GM12872 (cell line): ENCODE results near the gene IKZF3.

Source experiments
- TF ChIP-seq, protein P1 (sequence below): IDR thresholded peaks from 3 replicates; pipeline ENCODE4 v1.5.1; 2011; ENCODE audit warnings: low read depth, mild to moderate bottlenecking, low read length, moderate library complexity; ENCODE audit not compliant: insufficient read depth

The IKZF3 gene

DNA sequence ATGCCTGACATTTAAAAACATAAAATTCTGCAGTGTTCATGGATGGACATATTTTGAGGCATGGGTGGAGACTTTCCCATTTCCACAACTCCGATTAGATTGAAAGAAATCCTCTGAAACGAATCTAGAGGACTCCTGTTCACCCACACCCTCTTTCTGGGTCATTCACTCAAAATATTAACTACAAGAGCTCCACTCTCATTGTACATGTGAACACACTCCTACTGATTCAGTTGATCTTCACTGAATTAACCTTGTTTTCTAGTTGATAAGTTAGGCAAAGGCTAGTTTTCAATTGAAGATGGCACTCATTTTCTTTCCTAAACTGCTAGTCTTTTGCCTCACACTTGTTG is 82.3 kb downstream of the IKZF3 start:
- TF ChIP-seq, protein P1, sequence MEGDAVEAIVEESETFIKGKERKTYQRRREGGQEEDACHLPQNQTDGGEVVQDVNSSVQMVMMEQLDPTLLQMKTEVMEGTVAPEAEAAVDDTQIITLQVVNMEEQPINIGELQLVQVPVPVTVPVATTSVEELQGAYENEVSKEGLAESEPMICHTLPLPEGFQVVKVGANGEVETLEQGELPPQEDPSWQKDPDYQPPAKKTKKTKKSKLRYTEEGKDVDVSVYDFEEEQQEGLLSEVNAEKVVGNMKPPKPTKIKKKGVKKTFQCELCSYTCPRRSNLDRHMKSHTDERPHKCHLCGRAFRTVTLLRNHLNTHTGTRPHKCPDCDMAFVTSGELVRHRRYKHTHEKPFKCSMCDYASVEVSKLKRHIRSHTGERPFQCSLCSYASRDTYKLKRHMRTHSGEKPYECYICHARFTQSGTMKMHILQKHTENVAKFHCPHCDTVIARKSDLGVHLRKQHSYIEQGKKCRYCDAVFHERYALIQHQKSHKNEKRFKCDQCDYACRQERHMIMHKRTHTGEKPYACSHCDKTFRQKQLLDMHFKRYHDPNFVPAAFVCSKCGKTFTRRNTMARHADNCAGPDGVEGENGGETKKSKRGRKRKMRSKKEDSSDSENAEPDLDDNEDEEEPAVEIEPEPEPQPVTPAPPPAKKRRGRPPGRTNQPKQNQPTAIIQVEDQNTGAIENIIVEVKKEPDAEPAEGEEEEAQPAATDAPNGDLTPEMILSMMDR: no peak

DNA sequence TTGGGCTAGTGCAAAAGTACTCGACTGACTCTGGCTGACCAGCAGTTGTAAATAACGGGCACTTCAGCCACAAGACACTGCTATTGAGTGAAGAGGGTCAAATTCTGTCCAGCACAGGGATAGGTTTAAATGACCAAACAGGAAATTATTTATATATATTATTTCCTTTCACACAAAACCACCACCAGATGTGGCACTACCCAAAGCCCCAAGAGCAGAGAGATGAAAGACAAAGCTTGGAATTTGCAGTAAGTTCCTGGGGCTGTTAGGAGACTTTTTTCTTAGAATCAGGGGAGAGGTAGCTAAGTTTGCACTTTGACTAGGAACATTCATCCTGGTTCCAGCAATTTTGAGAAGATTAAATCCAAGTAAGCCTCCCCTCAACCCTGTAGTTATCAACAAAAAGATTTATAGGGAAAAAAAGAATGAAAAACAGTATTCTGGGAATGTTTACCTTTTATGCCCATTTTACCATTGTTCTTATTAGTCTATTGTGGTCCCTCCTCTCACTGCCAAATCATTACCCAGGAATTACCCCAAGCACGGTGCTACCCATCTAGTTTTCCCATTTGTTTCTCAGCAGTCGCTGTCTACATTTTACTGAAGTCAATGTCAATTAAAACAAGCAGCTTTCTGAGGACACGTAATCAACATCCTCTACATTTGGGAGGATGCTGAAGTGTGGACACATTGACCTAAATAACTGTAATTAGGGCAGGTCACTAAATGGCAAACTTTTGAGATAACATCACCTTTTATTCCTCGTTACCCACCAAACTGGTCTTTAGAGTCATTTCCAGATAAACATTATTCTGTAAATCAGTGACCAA is 82.9 kb downstream of the IKZF3 start:
- TF ChIP-seq, protein P1: no peak

DNA sequence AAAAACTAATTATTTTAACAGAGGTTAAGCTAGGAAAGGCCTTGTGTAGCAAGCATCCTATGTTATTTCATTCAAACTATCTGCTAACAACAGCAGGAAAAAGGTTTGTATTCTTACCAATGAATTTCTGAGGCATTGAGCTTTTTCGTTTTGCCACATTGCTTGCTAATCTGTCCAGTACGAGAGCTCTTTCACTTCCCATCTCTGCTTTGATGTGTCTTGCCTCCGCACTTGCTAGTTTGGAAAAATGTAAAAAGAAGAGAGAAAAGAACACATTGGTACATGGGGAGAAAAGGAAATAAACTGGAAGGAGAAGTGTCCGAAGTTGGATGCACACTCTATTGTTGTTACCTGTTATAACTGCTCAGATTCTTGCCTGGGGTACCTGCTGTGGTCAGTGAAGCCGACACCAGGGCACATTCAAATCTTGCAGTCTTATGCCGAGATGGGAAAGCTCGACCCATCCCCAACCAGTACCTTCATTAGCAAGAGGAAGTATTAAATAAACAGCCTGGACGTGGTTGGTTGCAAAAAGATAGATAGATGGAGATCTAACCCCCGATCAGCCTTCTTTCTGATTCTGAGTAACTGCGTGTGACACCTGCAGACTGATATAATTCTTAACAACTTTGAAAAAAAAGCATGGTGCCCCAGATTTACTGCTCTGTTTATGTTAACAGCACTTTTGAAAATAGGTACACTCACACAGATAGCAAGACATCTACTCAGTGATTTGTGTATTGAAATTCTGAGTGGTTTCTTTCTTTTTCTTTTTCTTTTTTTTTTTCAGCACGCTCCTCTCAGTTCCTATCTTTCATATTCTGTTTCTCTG is 86.4 kb downstream of the IKZF3 start:
- TF ChIP-seq, protein P1: no peak

DNA sequence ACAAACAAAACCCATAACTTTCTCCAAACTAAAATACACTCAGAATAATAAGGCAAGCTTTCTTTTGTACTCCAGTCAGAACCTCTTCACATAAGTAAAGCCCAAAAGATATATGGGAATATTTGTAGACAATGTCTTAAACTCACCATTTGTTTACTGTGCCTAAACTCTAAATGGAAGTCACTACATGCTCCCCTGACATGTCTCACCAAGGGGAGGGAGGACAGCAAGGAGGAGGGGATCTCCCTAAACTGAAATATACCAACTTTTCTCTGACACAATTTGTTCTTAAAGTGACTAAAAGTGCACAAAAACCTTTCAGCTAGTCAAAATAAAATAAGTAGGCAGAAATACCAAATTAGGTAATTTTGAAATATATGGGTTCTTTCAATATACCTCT is 87.9 kb downstream of the IKZF3 start:
- TF ChIP-seq, protein P1: no peak

DNA sequence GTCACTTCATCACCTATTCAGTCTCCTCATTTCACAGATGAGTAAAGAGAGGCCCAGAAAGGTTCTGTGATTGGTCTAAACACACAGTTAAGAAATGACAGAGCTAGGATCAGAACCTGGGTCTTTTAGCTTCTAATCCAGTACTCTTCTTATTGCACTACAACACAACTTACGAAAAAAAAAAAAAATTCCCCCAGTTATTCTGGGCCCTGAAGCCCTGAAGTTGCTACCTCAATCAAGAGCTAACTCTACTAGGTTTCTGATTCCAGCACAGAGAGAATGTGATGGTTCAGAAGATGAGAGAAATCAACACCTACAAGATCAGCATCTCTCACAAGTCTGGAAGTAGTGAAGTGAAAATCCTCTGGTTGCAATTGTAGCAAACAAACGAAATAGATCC is 89.1 kb downstream of the IKZF3 start:
- TF ChIP-seq, protein P1: no peak

GRCh38 chr17:39774047-39774446 is 90.1 kb downstream of the IKZF3 start:
- TF ChIP-seq, protein P1: no peak

- TF ChIP-seq, protein P1: 0 out of 3 replicates have a peak, but pooled peaks have one; percentile 2
These were observed 90.9 kb downstream of the IKZF3 start for GRCh38 chr17:39772987-39773934.
